DOHH2 (cell line): ENCODE data around the gene GIMAP2.

Source experiments
- H3F3A ChIP-seq: fragments of 200-600 bp; sonication (generic), shearing (Covaris generic); 2 replicates; pipeline ENCODE4 v1.6.0; 2016; ENCODE audit warnings: antibody characterized with exemption, mild to moderate bottlenecking; ENCODE audit not compliant: control insufficient read depth, insufficient read depth
- H3K27ac ChIP-seq: fragments of 200-600 bp; sonication (generic); 2 replicates; pipeline ENCODE4 v1.5.1; 2014; ENCODE audit warnings: low read depth, mild to moderate bottlenecking, low read length, moderate library complexity
- H3K27me3 ChIP-seq: fragments of 200-600 bp; sonication (generic); 2 replicates; pipeline ENCODE4 v1.6.1; 2014; ENCODE audit warnings: mild to moderate bottlenecking, low read length, mixed read lengths; ENCODE audit not compliant: control insufficient read depth
- H3K36me3 ChIP-seq: fragments of 200-600 bp; sonication (generic); 2 replicates; pipeline ENCODE4 v1.6.1; 2014; ENCODE audit warnings: mild to moderate bottlenecking, low read length, moderate library complexity, mixed read lengths; ENCODE audit not compliant: control insufficient read depth
- H3K4me1 ChIP-seq: fragments of 200-600 bp; sonication (generic); 2 replicates; pipeline ENCODE4 v1.6.1; 2014; ENCODE audit warnings: mild to moderate bottlenecking, low read length, mixed read lengths; ENCODE audit not compliant: control insufficient read depth
- H3K4me2 ChIP-seq: fragments of 200-600 bp; sonication (generic); 2 replicates; pipeline ENCODE4 v1.6.0; 2014; ENCODE audit warnings: mild to moderate bottlenecking, low read length, moderate library complexity
- H3K4me3 ChIP-seq: fragments of 200-600 bp; sonication (generic); 2 replicates; pipeline ENCODE4 v1.5.1; 2014; ENCODE audit warnings: mild to moderate bottlenecking, low read length, mixed read lengths
- H3K79me2 ChIP-seq: fragments of 200-600 bp; sonication (generic); 2 replicates; pipeline ENCODE4 v1.6.1; 2014; ENCODE audit warnings: mild to moderate bottlenecking, low read length, mixed read lengths; ENCODE audit not compliant: control insufficient read depth
- H3K9me2 ChIP-seq: fragments of 200-600 bp; sonication (generic); replicated peaks from 2 replicates; pipeline ENCODE4 v1.6.1; 2014; ENCODE audit warnings: mild to moderate bottlenecking, low read length, mixed read lengths; ENCODE audit not compliant: control insufficient read depth
- H3K9me3 ChIP-seq: fragments of 200-600 bp; sonication (generic); 2 replicates; pipeline ENCODE4 v1.6.1; 2014; ENCODE audit warnings: antibody characterized with exemption, low read length, mixed read lengths; ENCODE audit not compliant: control insufficient read depth, insufficient read depth
- H4K20me1 ChIP-seq: fragments of 200-600 bp; sonication (generic); 2 replicates; pipeline ENCODE4 v1.6.0; 2014; ENCODE audit warnings: low read depth, mild to moderate bottlenecking, antibody characterized with exemption, low read length, moderate library complexity; ENCODE audit not compliant: control insufficient read depth, insufficient read depth
- CTCF ChIP-seq: fragments of 200-600 bp; sonication (generic); IDR thresholded peaks from one replicate; pipeline ENCODE4 v1.5.1; 2014; ENCODE audit warnings: antibody characterized with exemption, mild to moderate bottlenecking, low read depth, low read length; ENCODE audit not compliant: poor library complexity, severe bottlenecking
- EZH2phosphoT487 ChIP-seq: fragments of 200-600 bp; sonication (generic); IDR thresholded peaks from 2 replicates; pipeline ENCODE4 v1.6.1; 2017; ENCODE audit warnings: borderline replicate concordance, mild to moderate bottlenecking, antibody characterized with exemption, low read length, moderate library complexity, mixed read lengths

Gene GIMAP2

GRCh38 chr7:150737265-150738055 is 52.0 kb downstream of the GIMAP2 start, which contains the start of gene GIMAP5:
GIMAP5 (plus strand) TSS chr7:150737418; CDS start chr7:150740885, 3,467 bp downstream.
- Histone ChIP-seq H3K79me2 (no peaks in the 10 kb centered on the region), H3F3A (no peaks in the 10 kb centered on the region), H3K4me2 (no peak within 1 kb of the TSS), H4K20me1 (no peaks in the 10 kb centered on the region), H3K36me3 (no peaks in the 10 kb centered on the region), H3K4me1 (no peaks in the 10 kb centered on the region), H3K9me2 (no peaks in the 10 kb centered on the region), H3K27me3 (peaks cover 36% of the 10 kb centered on the region; the same call in 1 of the 2 replicates), H3K27ac (no peak within 1 kb of the TSS), H3K4me3 (no peak within 1 kb of the TSS), H3K9me3 (no peaks in the 10 kb centered on the region)
- TF ChIP-seq EZH2phosphoT487 (no peak), CTCF (no peak)

GRCh38 chr7:150738092-150738491 is 52.6 kb downstream of the GIMAP2 start:
- no peak overlapping the region for H3K4me2 ChIP-seq
- H3K27ac ChIP-seq = no peak overlapping the region
- H4K20me1 ChIP-seq = no peaks in the 10 kb centered on the region
- H3F3A ChIP-seq = no peaks in the 10 kb centered on the region
- no peaks in the 10 kb centered on the region for H3K79me2 ChIP-seq
- H3K27me3 ChIP-seq = peaks cover 30% of the 10 kb centered on the region; the same call in 1 of the 2 replicates
- TF ChIP-seq CTCF (no peak), EZH2phosphoT487 (no peak)
- no peaks in the 10 kb centered on the region for H3K36me3 ChIP-seq
- H3K9me2 ChIP-seq = no peaks in the 10 kb centered on the region
- no peaks in the 10 kb centered on the region for H3K9me3 ChIP-seq
- no peak overlapping the region for H3K4me3 ChIP-seq
- H3K4me1 ChIP-seq = no peaks in the 10 kb centered on the region

GRCh38 chr7:150738591-150739001 is 53.1 kb downstream of the GIMAP2 start:
- Histone ChIP-seq H3K4me2 (no peak overlapping the region), H3K27ac (no peak overlapping the region), H3K9me3 (no peaks in the 10 kb centered on the region), H3K27me3 (peaks cover 26% of the 10 kb centered on the region; the same call in 1 of the 2 replicates), H3K36me3 (no peaks in the 10 kb centered on the region), H4K20me1 (no peaks in the 10 kb centered on the region), H3K4me3 (no peak overlapping the region), H3K4me1 (no peaks in the 10 kb centered on the region), H3K79me2 (no peaks in the 10 kb centered on the region), H3F3A (no peaks in the 10 kb centered on the region), H3K9me2 (no peaks in the 10 kb centered on the region)
- TF ChIP-seq CTCF (no peak), EZH2phosphoT487 (no peak)
